Tibial artery (tissue), 4 donors: ENCODE results near the gene ZC3H7B.

Experiments
- DNase-seq, 2 donors: peaks; one replicate each; pipeline ENCODE4 v3.0.0-alpha.2; 2019
- H3K27ac ChIP-seq, 2 donors: fragments of 200-600 bp; sonication (generic) in 1 of 2; 1 replicate in 1 of 2; 2 replicates in 1 of 2; pipeline ENCODE4 v1.5.1; 2018 to 2019; ENCODE audit warnings: mild to moderate bottlenecking in 1 of 2
- H3K27me3 ChIP-seq, 2 donors: fragments of 200-600 bp; sonication (generic) in 1 of 2; one replicate each; pipeline versions ENCODE4 v1.5.1 to v1.6.0; 2016 to 2019
- H3K36me3 ChIP-seq, 3 donors: fragments of 200-600 bp; sonication (generic) in 2 of 3; one replicate each; pipeline ENCODE4 v1.5.1; 2016 to 2019; ENCODE audit warnings: mild to moderate bottlenecking in 2 of 3
- H3K4me1 ChIP-seq, 4 donors: fragments of 200-600 bp; sonication (generic) in 2 of 4; 1 replicate in 3 of 4; 2 replicates in 1 of 4; pipeline ENCODE4 v1.5.1; 2016 to 2019
- H3K4me3 ChIP-seq, 2 donors: fragments of 200-600 bp; sonication (generic) in 1 of 2; 1 replicate in 1 of 2; 2 replicates in 1 of 2; pipeline ENCODE4 v1.5.1; 2018 to 2019; ENCODE audit warnings: mild to moderate bottlenecking in 2 of 2
- H3K9me3 ChIP-seq, 3 donors: fragments of 200-600 bp; sonication (generic) in 1 of 3; one replicate each; pipeline ENCODE4 v1.5.1; 2016 to 2019
- intact Hi-C: fragments of 100-400 bp; cut with DNase I; formaldehyde crosslinking; loops from one replicate; pipeline ENCODE4 v1.15.0; 2023; ENCODE audit warnings: low total_unique reads
- TF ChIP-seq, protein P1 (sequence below), 2 experiments: fragments of 200-600 bp in 1 of 2; fragments of 450-650 bp in 1 of 2; IDR thresholded peaks; one replicate each; pipeline ENCODE4 v1.5.1; 2017 to 2019; ENCODE audit warnings: antibody characterized with exemption in 2 of 2, mild to moderate bottlenecking in 1 of 2, moderate library complexity in 1 of 2

Gene ZC3H7B

DNA sequence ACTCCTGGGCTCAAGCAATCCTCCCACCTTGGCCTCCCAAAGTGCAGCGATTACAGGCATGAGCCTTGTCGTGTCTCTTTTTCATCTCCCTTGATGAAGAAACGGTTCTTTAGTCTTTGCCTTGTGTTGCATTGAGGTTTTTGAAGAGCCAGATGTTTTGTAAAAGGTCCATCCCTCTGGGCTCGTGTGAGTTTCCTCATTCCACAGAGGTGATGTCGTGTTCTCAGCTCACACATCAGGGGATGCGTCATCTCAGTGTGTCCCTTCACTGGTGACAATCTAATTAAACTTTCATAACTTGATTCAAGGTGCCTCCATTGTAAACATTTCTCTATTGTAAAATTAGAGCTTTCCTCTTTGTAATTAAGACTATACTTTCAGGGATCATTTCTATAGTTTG lies 50.7 kb downstream of the ZC3H7B start:
- intact Hi-C loops, result no loop called here
- H3K27ac ChIP-seq, result no peak overlapping the region
- H3K4me3 ChIP-seq, result no peak overlapping the region
- no peaks in the 10 kb centered on the region for H3K27me3 ChIP-seq
- H3K9me3 ChIP-seq, result no peaks in the 10 kb centered on the region
- no peak for DNase-seq
- TF ChIP-seq, protein P1, sequence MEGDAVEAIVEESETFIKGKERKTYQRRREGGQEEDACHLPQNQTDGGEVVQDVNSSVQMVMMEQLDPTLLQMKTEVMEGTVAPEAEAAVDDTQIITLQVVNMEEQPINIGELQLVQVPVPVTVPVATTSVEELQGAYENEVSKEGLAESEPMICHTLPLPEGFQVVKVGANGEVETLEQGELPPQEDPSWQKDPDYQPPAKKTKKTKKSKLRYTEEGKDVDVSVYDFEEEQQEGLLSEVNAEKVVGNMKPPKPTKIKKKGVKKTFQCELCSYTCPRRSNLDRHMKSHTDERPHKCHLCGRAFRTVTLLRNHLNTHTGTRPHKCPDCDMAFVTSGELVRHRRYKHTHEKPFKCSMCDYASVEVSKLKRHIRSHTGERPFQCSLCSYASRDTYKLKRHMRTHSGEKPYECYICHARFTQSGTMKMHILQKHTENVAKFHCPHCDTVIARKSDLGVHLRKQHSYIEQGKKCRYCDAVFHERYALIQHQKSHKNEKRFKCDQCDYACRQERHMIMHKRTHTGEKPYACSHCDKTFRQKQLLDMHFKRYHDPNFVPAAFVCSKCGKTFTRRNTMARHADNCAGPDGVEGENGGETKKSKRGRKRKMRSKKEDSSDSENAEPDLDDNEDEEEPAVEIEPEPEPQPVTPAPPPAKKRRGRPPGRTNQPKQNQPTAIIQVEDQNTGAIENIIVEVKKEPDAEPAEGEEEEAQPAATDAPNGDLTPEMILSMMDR (IDR thresholded peaks at IDR 0.05), result no peak
- H3K36me3 ChIP-seq, result peaks cover 74 to 100% (median 96%) of the 10 kb centered on the region in 3 donors
- H3K4me1 ChIP-seq, result no peaks in the 10 kb centered on the region

DNA sequence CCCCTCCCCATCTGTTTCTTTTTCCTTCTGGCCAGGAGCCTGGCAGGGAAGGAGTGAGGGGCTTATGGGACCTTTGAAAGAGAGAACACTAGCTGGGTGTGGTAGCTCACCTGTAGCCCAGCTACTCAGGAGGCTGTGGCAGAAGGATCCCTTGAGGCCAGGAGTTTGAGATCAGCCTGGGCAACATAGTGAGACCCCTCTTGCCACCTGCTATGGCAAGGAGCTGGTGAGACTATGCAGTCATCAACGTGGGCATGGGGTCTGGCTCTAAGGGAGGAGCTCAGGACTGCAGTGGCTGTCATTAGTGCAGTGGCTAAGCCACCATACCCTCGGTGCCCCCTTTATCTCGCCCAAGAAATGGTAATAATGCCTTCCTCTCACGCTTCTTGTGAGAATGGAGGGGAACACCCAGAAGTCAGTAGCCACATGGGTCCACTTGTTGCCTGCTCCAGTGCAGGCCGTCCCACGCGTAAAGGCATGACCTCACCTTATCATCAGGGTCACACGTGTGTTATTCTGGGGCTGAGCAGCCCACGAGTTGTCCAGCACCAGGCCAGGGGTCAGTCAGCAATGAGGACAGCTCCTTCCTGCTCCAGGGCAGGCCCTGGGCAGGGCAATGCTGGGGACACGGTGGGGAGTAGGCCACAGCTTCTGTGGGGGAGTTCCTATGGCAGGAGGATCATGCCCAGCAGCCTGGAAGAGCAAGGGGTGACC lies 52.7 kb downstream of the ZC3H7B start:
- Histone ChIP-seq H3K27ac (no peak overlapping the region), H3K4me1 (no peaks in the 10 kb centered on the region), H3K4me3 (no peak overlapping the region), H3K36me3 (peaks cover 62 to 100% (median 95%) of the 10 kb centered on the region in 3 donors), H3K27me3 (no peaks in the 10 kb centered on the region), H3K9me3 (no peaks in the 10 kb centered on the region)
- TF ChIP-seq, protein P1 (IDR thresholded peaks at IDR 0.05), result no peak
- no peak for DNase-seq
- intact Hi-C loops, result no loop called here

DNA sequence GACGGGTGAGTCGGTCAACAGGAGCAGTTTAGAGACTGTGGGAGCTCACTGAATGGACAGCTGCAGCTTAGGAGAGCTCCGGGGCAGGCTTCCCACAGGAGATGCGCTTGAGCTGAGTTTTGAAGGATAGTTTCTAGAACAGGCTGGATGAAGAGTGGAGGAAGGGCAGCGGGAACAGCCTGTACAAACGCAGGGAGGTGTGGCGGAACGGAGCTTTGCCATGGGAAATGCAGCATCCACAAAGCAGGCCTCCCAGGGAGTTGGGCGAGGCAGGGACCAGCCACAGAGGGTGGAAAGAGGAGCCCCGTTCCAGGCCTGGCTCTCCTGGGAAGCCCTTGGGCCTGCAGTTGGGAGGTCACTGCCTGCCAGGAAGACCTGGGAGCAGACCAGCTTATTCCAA lies 53.7 kb downstream of the ZC3H7B start:
- TF ChIP-seq, protein P1 (IDR thresholded peaks at IDR 0.05), result no peak
- H3K27me3 ChIP-seq, result no peaks in the 10 kb centered on the region
- DNase-seq, result no peak
- H3K27ac ChIP-seq, result no peak overlapping the region
- H3K4me1 ChIP-seq, result no peaks in the 10 kb centered on the region
- intact Hi-C loops, result no loop called here
- H3K9me3 ChIP-seq, result no peaks in the 10 kb centered on the region
- H3K4me3 ChIP-seq, result no peak overlapping the region
- peaks cover 53 to 91% (median 86%) of the 10 kb centered on the region in 3 donors for H3K36me3 ChIP-seq

DNA sequence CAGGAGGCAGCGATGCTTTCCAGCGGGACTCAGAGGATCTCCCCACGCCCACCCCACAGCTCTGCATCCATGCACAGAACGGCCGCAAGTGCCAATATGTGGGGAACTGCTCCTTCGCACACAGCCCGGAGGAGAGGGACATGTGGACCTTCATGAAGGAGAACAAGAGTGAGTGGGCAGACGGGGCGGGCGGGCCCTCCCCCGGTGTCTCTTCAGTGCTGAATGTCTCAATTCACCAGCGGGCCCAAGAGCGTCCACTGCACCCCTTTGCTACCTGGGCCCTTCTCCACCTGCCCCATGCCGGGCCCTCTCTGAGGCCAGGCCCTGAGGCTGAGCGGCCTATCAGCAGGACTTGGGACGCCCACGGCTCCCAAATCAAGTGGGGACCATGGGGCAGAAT lies 54.6 kb downstream of the ZC3H7B start:
- Histone ChIP-seq H3K4me3 (no peak overlapping the region), H3K9me3 (no peaks in the 10 kb centered on the region), H3K4me1 (no peaks in the 10 kb centered on the region), H3K27me3 (no peaks in the 10 kb centered on the region), H3K36me3 (peaks cover 52 to 82% (median 79%) of the 10 kb centered on the region in 3 donors), H3K27ac (no peak overlapping the region)
- intact Hi-C loops, result no loop called here
- DNase-seq, result no peak
- TF ChIP-seq, protein P1 (IDR thresholded peaks at IDR 0.05), result no peak

DNA sequence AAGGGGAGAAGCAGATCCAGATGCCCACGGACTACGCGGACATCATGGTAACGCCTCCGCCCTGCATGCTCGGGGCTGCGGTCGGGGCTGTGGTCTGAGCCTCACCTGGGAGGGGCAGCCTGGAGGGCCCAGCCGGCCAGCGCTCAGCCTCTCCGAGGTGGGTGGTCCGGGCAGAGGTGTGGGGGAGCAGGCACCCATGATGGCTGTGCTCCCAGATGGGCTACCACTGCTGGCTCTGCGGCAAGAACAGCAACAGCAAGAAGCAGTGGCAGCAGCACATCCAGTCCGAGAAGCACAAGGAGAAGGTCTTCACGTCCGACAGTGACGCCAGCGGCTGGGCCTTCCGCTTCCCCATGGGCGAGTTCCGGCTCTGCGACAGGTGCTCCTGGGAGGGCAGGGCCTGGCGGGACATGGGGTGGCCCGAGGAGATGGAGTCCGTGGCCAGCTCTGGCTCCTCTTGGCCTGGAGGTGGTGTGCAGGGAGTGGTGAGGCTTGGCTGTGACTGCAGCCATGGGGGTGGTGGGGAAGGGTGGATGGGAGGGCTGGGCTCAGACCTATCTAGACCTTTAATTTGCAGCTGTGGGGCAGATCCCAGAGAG lies 55.2 kb downstream of the ZC3H7B start:
- intact Hi-C loops, result no loop called here
- peaks cover 48 to 75% (median 73%) of the 10 kb centered on the region in 3 donors for H3K36me3 ChIP-seq
- H3K4me1 ChIP-seq, result no peaks in the 10 kb centered on the region
- no peak overlapping the region for H3K27ac ChIP-seq
- H3K27me3 ChIP-seq, result no peaks in the 10 kb centered on the region
- H3K9me3 ChIP-seq, result no peaks in the 10 kb centered on the region
- TF ChIP-seq, protein P1 (IDR thresholded peaks at IDR 0.05), result no peak
- no peak for DNase-seq
- H3K4me3 ChIP-seq, result no peak overlapping the region
